Activated naive CD8-positive, alpha-beta T cell treated with anti-CD3 and anti-CD28 coated beads for 36 hours (primary cell): Measurements from ENCODE around the gene MID1IP1. TPM values are rescaled to one million over a fixed set of nuclear protein-coding genes. Genes with fewer than 3 reads are reported as not detected.

Source experiments
- DNase-seq: peaks from one replicate; pipeline ENCODE4 v3.0.0; 2021
- H3K27ac Mint-ChIP-seq: one replicate; pipeline ENCODE4 v1.8.0; 2022; ENCODE audit warnings: mild to moderate bottlenecking, moderate library complexity, mixed read lengths
- H3K27me3 Mint-ChIP-seq: one replicate; pipeline ENCODE4 v1.8.0; 2022; ENCODE audit warnings: mild to moderate bottlenecking, mixed read lengths
- H3K36me3 Mint-ChIP-seq: one replicate; pipeline ENCODE4 v1.8.0; 2021; ENCODE audit warnings: mild to moderate bottlenecking, mixed read lengths
- H3K4me1 Mint-ChIP-seq: one replicate; pipeline ENCODE4 v1.8.0; 2021; ENCODE audit warnings: mixed read lengths
- H3K4me3 Mint-ChIP-seq: one replicate; pipeline ENCODE4 v1.8.0; 2022; ENCODE audit warnings: mild to moderate bottlenecking, moderate library complexity, mixed read lengths
- H3K9me3 Mint-ChIP-seq: one replicate; pipeline ENCODE4 v1.8.0; 2022; ENCODE audit warnings: mixed read lengths
- total RNA-seq, 2 experiments: library from RNA; stranded (reverse); gene quantifications; one replicate each; pipeline ENCODE4 v1.2.3, GENCODE V29; 2021

MID1IP1 gene
- total RNA-seq, 2 experiments from 2014 or later = 97.4 to 103 TPM

- H3K4me3 Mint-ChIP-seq = peak overlapping the region; percentile 95
- H3K27me3 Mint-ChIP-seq = peaks cover 8% of the 10 kb centered on the region
- H3K36me3 Mint-ChIP-seq = peaks cover 50% of the 10 kb centered on the region
- H3K9me3 Mint-ChIP-seq = no peaks in the 10 kb centered on the region
- peak overlapping the region; percentile 94 for H3K27ac Mint-ChIP-seq
- DNase-seq = peak; percentile 45
- H3K4me1 Mint-ChIP-seq = peaks cover 17% of the 10 kb centered on the region
Observed at GRCh38 chrX:38804682-38805431, 3.6 kb downstream of the MID1IP1 start.

GRCh38 chrX:38805432-38806389, 4.5 kb downstream of the MID1IP1 start:
- Mint-ChIP-seq H3K27ac (peak overlapping the region; percentile 94), H3K4me1 (peaks cover 19% of the 10 kb centered on the region), H3K4me3 (peak overlapping the region; percentile 95), H3K27me3 (peaks cover 8% of the 10 kb centered on the region), H3K36me3 (peaks cover 48% of the 10 kb centered on the region), H3K9me3 (no peaks in the 10 kb centered on the region)
- DNase-seq = peak; percentile 71

GRCh38 chrX:38806875-38807621, 5.8 kb downstream of the MID1IP1 start:
- H3K9me3 Mint-ChIP-seq = no peaks in the 10 kb centered on the region
- peaks cover 32% of the 10 kb centered on the region for H3K4me1 Mint-ChIP-seq
- DNase-seq = no peak
- peak overlapping the region; percentile 94 for H3K27ac Mint-ChIP-seq
- H3K4me3 Mint-ChIP-seq = peak overlapping the region; percentile 95
- H3K36me3 Mint-ChIP-seq = peaks cover 41% of the 10 kb centered on the region
- peaks cover 4% of the 10 kb centered on the region for H3K27me3 Mint-ChIP-seq

- H3K9me3 Mint-ChIP-seq = no peaks in the 10 kb centered on the region
- no peak for DNase-seq
- H3K4me3 Mint-ChIP-seq = peak overlapping the region; percentile 47
- peaks cover 4% of the 10 kb centered on the region for H3K27me3 Mint-ChIP-seq
- H3K4me1 Mint-ChIP-seq = peaks cover 37% of the 10 kb centered on the region
- peaks cover 35% of the 10 kb centered on the region for H3K36me3 Mint-ChIP-seq
- H3K27ac Mint-ChIP-seq = peak overlapping the region; percentile 94
Observed at GRCh38 chrX:38807873-38808272, 6.6 kb downstream of the MID1IP1 start.

GRCh38 chrX:38811515-38812243, 10.4 kb downstream of the MID1IP1 start:
- peaks cover 8% of the 10 kb centered on the region for H3K36me3 Mint-ChIP-seq
- H3K4me1 Mint-ChIP-seq = peaks cover 44% of the 10 kb centered on the region
- peak overlapping the region; percentile 92 for H3K27ac Mint-ChIP-seq
- DNase-seq = peak; percentile 17
- H3K9me3 Mint-ChIP-seq = peaks cover 4% of the 10 kb centered on the region
- H3K27me3 Mint-ChIP-seq = no peaks in the 10 kb centered on the region
- H3K4me3 Mint-ChIP-seq = peak overlapping the region; percentile 42

- Mint-ChIP-seq H3K27ac (no peak overlapping the region), H3K9me3 (peaks cover 4% of the 10 kb centered on the region), H3K4me3 (no peak overlapping the region), H3K27me3 (no peaks in the 10 kb centered on the region), H3K36me3 (peaks cover 2% of the 10 kb centered on the region), H3K4me1 (peaks cover 20% of the 10 kb centered on the region)
- DNase-seq = no peak
Observed at GRCh38 chrX:38816155-38816554, 14.9 kb downstream of the MID1IP1 start.

- no peak for DNase-seq
- no peak overlapping the region for H3K27ac Mint-ChIP-seq
- peaks cover 2% of the 10 kb centered on the region for H3K36me3 Mint-ChIP-seq
- H3K4me1 Mint-ChIP-seq = peaks cover 11% of the 10 kb centered on the region
- H3K27me3 Mint-ChIP-seq = no peaks in the 10 kb centered on the region
- peaks cover 4% of the 10 kb centered on the region for H3K9me3 Mint-ChIP-seq
- H3K4me3 Mint-ChIP-seq = no peak overlapping the region
Observed at GRCh38 chrX:38817004-38817703, 15.9 kb downstream of the MID1IP1 start.

GRCh38 chrX:38819163-38819562, 17.9 kb downstream of the MID1IP1 start:
- Mint-ChIP-seq H3K4me3 (no peak overlapping the region), H3K9me3 (no peaks in the 10 kb centered on the region), H3K27ac (no peak overlapping the region), H3K36me3 (no peaks in the 10 kb centered on the region), H3K27me3 (no peaks in the 10 kb centered on the region), H3K4me1 (peaks cover 7% of the 10 kb centered on the region)
- DNase-seq = no peak

GRCh38 chrX:38819709-38820108, 18.4 kb downstream of the MID1IP1 start:
- Mint-ChIP-seq H3K9me3 (no peaks in the 10 kb centered on the region), H3K27ac (no peak overlapping the region), H3K4me3 (no peak overlapping the region), H3K27me3 (no peaks in the 10 kb centered on the region), H3K36me3 (no peaks in the 10 kb centered on the region), H3K4me1 (peaks cover 7% of the 10 kb centered on the region)
- DNase-seq = no peak

- H3K4me1 Mint-ChIP-seq = peaks cover 3% of the 10 kb centered on the region
- H3K36me3 Mint-ChIP-seq = no peaks in the 10 kb centered on the region
- H3K9me3 Mint-ChIP-seq = no peaks in the 10 kb centered on the region
- no peaks in the 10 kb centered on the region for H3K27me3 Mint-ChIP-seq
- no peak for DNase-seq
- no peak overlapping the region for H3K27ac Mint-ChIP-seq
- no peak overlapping the region for H3K4me3 Mint-ChIP-seq
Observed at GRCh38 chrX:38820751-38821150, 19.5 kb downstream of the MID1IP1 start.

GRCh38 chrX:38824176-38824575, 22.9 kb downstream of the MID1IP1 start:
- no peaks in the 10 kb centered on the region for H3K4me1 Mint-ChIP-seq
- no peaks in the 10 kb centered on the region for H3K9me3 Mint-ChIP-seq
- no peak overlapping the region for H3K27ac Mint-ChIP-seq
- no peak overlapping the region for H3K4me3 Mint-ChIP-seq
- no peak for DNase-seq
- H3K36me3 Mint-ChIP-seq = no peaks in the 10 kb centered on the region
- H3K27me3 Mint-ChIP-seq = no peaks in the 10 kb centered on the region

GRCh38 chrX:38831949-38832348, 30.7 kb downstream of the MID1IP1 start:
- DNase-seq = no peak
- Mint-ChIP-seq H3K27me3 (no peaks in the 10 kb centered on the region), H3K4me3 (no peak overlapping the region), H3K27ac (no peak overlapping the region), H3K9me3 (no peaks in the 10 kb centered on the region), H3K4me1 (no peaks in the 10 kb centered on the region), H3K36me3 (no peaks in the 10 kb centered on the region)

- H3K27ac Mint-ChIP-seq = no peak overlapping the region
- H3K9me3 Mint-ChIP-seq = no peaks in the 10 kb centered on the region
- no peak overlapping the region for H3K4me3 Mint-ChIP-seq
- DNase-seq = no peak
- H3K27me3 Mint-ChIP-seq = no peaks in the 10 kb centered on the region
- no peaks in the 10 kb centered on the region for H3K36me3 Mint-ChIP-seq
- H3K4me1 Mint-ChIP-seq = no peaks in the 10 kb centered on the region
Observed at GRCh38 chrX:38837389-38837788, 36.1 kb downstream of the MID1IP1 start.

- H3K4me3 Mint-ChIP-seq = no peak overlapping the region
- no peak for DNase-seq
- no peaks in the 10 kb centered on the region for H3K36me3 Mint-ChIP-seq
- H3K27me3 Mint-ChIP-seq = no peaks in the 10 kb centered on the region
- H3K4me1 Mint-ChIP-seq = no peaks in the 10 kb centered on the region
- no peaks in the 10 kb centered on the region for H3K9me3 Mint-ChIP-seq
- H3K27ac Mint-ChIP-seq = no peak overlapping the region
Observed at GRCh38 chrX:38839277-38839676, 38.0 kb downstream of the MID1IP1 start.
